ENCODE data around the gene TMEM131L.

GRCh38 chr4:153643406-153644383 is 177.5 kb downstream of the TMEM131L start:
- TF ChIP-seq EZH2phosphoT487 (IDR thresholded peaks at IDR 0.05; ENCODE audit: low read depth) (no peak), CTCF (IDR thresholded peaks at IDR 0.05; ENCODE audit: low read depth, low read length) (peak; percentile 92)
